HG02798 (cell line): ENCODE measurements around the gene LIME1.
"Not testable (repeated sequence)": the region's sequence is repeated elsewhere in the genome, so short reads cannot be mapped to it uniquely, and the experiment has no call there.

Source experiments
- ATAC-seq: cut with Tn5 transposase; IDR thresholded peaks from one replicate; pipeline ENCODE4 v1.9.1; 2021; ENCODE audit warnings: mild to moderate bottlenecking; ENCODE audit not compliant: unreplicated experiment, poor library complexity

LIME1 gene

GRCh38 chr20:63706852-63707557 lies 29.5 kb upstream of the LIME1 start:
- ATAC-seq: peak; percentile 21

GRCh38 chr20:63707558-63708300 lies 28.7 kb upstream of the LIME1 start, which contains the start of the genes ARFRP1 and ZGPAT:
ARFRP1 (minus strand) TSS chr20:63707976; CDS start chr20:63707091, 885 bp downstream.
ZGPAT (plus strand) TSS chr20:63708039; CDS start chr20:63708581, 542 bp downstream.
- peak; percentile 80 for ATAC-seq

- ATAC-seq: no peak
Observed at GRCh38 chr20:63708301-63709148, 27.9 kb upstream of the LIME1 start.

- ATAC-seq: no peak
Observed at GRCh38 chr20:63709149-63709527, 27.3 kb upstream of the LIME1 start.

- no peak for ATAC-seq
Observed at GRCh38 chr20:63711085-63711645, 25.3 kb upstream of the LIME1 start.

GRCh38 chr20:63712191-63712590 lies 24.3 kb upstream of the LIME1 start:
- no peak for ATAC-seq

- no peak for ATAC-seq
Observed at GRCh38 chr20:63714858-63715257, 21.6 kb upstream of the LIME1 start.

GRCh38 chr20:63718996-63719395 lies 17.5 kb upstream of the LIME1 start:
- no peak for ATAC-seq

GRCh38 chr20:63722967-63723622 lies 13.4 kb upstream of the LIME1 start:
- not testable (repeated sequence) for ATAC-seq

- ATAC-seq: not testable (repeated sequence)
Observed at GRCh38 chr20:63730189-63730733, 6.2 kb upstream of the LIME1 start.

- ATAC-seq: no peak
Observed at GRCh38 chr20:63731410-63731809, 5.1 kb upstream of the LIME1 start.

- ATAC-seq: no peak
Observed at GRCh38 chr20:63732118-63733095, 4.1 kb upstream of the LIME1 start.

- ATAC-seq: no peak
Observed at GRCh38 chr20:63733117-63733516, 3.3 kb upstream of the LIME1 start.

- no peak for ATAC-seq
Observed at GRCh38 chr20:63733579-63734081, 2.8 kb upstream of the LIME1 start.

- ATAC-seq: no peak
Observed at GRCh38 chr20:63734111-63734945, 2.1 kb upstream of the LIME1 start.

- ATAC-seq: no peak
Observed at GRCh38 chr20:63734946-63735858, 1.3 kb upstream of the LIME1 start.
